ENCODE results near the gene EPS15. TPM values are rescaled to one million over a fixed set of nuclear protein-coding genes. Genes with fewer than 3 reads are reported as not detected.

EPS15 gene
- total RNA-seq, 4 donors from 2014 or later, result 56.9 to 80.5 (median 64.3) TPM

Other genes starting within 250 kb of the EPS15 start
- 10 to 100 TPM; 12.2 to 16.5 (median 15.3) TPM for gene TTC39A, start 188.7 kb downstream of the EPS15 start, total RNA-seq
- 10 to 100 TPM; 35.9 to 56.9 (median 46.9) TPM for gene OSBPL9, start 97.8 kb upstream of the EPS15 start, total RNA-seq

Data from lower leg skin (tissue), 4 donors.